ENCODE results near the gene SPTBN4. TPM values are rescaled to one million over a fixed set of nuclear protein-coding genes. Genes with fewer than 3 reads are reported as not detected.

The SPTBN4 gene
- total RNA-seq, 3 donors from 2014 or later = 1.3 to 1.6 (median 1.6) TPM

DNA sequence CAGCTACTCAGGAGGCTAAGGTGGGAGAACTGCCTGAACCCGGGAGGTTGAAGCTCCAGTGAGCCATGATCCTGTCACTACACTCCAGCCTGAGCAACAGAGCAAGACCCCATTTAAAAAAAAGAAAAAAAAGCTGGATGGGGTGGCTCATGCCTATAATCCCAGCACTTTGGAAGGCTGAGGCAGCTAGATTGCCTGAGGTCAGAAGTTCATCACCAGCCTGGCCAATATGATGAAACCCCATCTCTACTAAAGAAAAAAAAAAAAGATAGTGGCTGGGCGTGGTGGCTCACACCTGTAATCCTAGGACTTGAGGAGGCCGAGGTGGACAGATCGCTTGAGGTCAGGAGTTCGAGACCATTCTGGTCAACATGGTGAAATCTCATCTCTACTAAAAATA lies 149.4 kb downstream of the SPTBN4 start:
- no peak for DNase-seq (ENCODE audit: low spot score in 2 of 2)
- H3K36me3 ChIP-seq = no peaks in the 10 kb centered on the region
- peaks cover 0 to 3% of the 10 kb centered on the region in 2 donors for H3K4me1 ChIP-seq
- H3K4me3 ChIP-seq = no peak overlapping the region
- H3K27me3 ChIP-seq = no peaks in the 10 kb centered on the region
- no peaks in the 10 kb centered on the region for H3K9me3 ChIP-seq
- intact Hi-C loops (cut with DNase I; ENCODE audit: low total_unique reads) = no loop called here
- TF ChIP-seq POLR2AphosphoS5 (IDR thresholded peaks at IDR 0.05) (no peak), POLR2A (IDR thresholded peaks at IDR 0.05) (no peak)
- TF ChIP-seq, protein P1, sequence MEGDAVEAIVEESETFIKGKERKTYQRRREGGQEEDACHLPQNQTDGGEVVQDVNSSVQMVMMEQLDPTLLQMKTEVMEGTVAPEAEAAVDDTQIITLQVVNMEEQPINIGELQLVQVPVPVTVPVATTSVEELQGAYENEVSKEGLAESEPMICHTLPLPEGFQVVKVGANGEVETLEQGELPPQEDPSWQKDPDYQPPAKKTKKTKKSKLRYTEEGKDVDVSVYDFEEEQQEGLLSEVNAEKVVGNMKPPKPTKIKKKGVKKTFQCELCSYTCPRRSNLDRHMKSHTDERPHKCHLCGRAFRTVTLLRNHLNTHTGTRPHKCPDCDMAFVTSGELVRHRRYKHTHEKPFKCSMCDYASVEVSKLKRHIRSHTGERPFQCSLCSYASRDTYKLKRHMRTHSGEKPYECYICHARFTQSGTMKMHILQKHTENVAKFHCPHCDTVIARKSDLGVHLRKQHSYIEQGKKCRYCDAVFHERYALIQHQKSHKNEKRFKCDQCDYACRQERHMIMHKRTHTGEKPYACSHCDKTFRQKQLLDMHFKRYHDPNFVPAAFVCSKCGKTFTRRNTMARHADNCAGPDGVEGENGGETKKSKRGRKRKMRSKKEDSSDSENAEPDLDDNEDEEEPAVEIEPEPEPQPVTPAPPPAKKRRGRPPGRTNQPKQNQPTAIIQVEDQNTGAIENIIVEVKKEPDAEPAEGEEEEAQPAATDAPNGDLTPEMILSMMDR (IDR thresholded peaks at IDR 0.05) = no peak
- no peak overlapping the region for H3K27ac ChIP-seq

DNA sequence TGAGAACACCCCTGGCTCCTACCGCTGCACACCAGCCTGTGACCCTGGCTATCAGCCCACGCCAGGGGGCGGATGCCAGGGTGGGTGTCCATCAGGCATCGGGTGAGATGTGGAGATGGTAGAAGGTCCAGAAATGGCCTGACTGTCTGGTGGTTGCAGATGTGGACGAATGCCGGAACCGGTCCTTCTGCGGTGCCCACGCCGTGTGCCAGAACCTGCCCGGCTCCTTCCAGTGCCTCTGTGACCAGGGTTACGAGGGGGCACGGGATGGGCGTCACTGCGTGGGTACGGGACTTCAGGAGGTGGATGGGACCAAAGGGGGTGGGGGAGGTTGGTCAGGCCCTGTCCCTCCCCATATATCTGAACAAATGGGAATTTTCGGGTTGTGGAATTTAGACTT lies 150.1 kb downstream of the SPTBN4 start:
- H3K9me3 ChIP-seq = no peaks in the 10 kb centered on the region
- no peak for DNase-seq (ENCODE audit: low spot score in 2 of 2)
- no peaks in the 10 kb centered on the region for H3K27me3 ChIP-seq
- H3K27ac ChIP-seq = no peak overlapping the region
- intact Hi-C loops (cut with DNase I; ENCODE audit: low total_unique reads) = no loop called here
- TF ChIP-seq, protein P1 (IDR thresholded peaks at IDR 0.05) = no peak
- TF ChIP-seq POLR2AphosphoS5 (IDR thresholded peaks at IDR 0.05) = no peak
- no peak for TF ChIP-seq POLR2A (IDR thresholded peaks at IDR 0.05)
- H3K4me1 ChIP-seq = peaks cover 0 to 3% of the 10 kb centered on the region in 2 donors
- H3K4me3 ChIP-seq = no peak overlapping the region
- H3K36me3 ChIP-seq = no peaks in the 10 kb centered on the region

DNA sequence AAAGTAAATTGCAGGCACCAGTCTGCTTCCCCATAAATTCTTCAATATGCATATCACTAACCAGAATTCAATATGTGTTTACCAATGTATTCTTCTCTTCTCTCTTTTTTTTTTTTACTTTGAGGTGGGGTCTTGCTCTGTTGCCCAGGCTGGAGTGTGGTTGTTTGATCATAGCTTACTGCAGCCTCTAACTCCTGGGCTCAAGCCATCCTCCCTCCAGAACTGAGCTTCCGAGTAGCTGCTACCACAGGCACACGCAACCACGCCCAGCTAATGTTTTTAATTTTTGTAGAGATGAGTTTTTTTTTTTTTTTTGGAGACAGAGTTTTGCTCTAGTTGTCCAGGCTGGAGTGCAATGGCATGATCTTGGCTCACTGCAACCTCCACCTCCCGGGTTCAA lies 151.2 kb downstream of the SPTBN4 start:
- H3K27ac ChIP-seq = no peak overlapping the region
- H3K27me3 ChIP-seq = no peaks in the 10 kb centered on the region
- H3K4me3 ChIP-seq = no peak overlapping the region
- H3K9me3 ChIP-seq = no peaks in the 10 kb centered on the region
- no peak for TF ChIP-seq POLR2AphosphoS5 (IDR thresholded peaks at IDR 0.05)
- TF ChIP-seq POLR2A (IDR thresholded peaks at IDR 0.05) = no peak
- TF ChIP-seq, protein P1 (IDR thresholded peaks at IDR 0.05) = no peak
- DNase-seq (ENCODE audit: low spot score in 2 of 2) = no peak
- peaks cover 0 to 3% of the 10 kb centered on the region in 2 donors for H3K4me1 ChIP-seq
- intact Hi-C loops (cut with DNase I; ENCODE audit: low total_unique reads) = no loop called here
- no peaks in the 10 kb centered on the region for H3K36me3 ChIP-seq

DNA sequence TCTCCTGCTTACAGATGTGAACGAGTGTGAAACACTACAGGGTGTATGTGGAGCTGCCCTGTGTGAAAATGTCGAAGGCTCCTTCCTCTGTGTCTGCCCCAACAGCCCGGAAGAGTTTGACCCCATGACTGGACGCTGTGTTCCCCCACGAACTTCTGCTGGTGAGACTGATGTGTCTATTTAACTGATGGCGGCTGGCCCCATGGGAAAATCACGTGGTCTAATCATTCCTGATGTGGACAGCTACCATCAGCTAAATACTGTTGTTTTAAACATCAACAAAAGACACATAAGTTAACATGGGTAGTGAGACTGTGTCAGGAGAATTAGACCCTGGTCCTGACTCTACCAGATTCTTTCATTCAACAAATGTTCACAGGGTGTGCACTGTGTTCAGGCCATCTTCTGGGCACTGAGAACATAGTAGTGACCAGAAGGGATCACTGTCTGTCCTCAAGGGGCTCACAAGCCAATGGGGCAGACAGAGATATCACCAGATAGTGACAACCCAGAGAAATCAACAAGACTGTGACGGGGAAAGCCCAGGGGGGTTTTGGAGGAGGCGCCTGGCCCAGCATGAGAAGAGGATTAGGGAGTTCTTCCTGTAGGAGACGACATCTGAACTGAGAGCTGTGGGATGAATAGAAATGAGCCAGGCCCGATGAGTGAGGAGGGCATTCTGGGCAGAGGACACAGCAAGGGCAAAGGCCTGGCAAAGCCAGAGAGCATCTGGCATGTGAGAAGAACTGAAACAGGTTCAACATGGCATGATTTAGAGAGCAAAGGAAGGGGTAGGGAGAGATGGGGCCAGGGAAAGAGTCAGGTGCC lies 152.7 kb downstream of the SPTBN4 start:
- TF ChIP-seq POLR2AphosphoS5 (IDR thresholded peaks at IDR 0.05) = no peak
- no peak for TF ChIP-seq POLR2A (IDR thresholded peaks at IDR 0.05)
- TF ChIP-seq, protein P1 (IDR thresholded peaks at IDR 0.05) = no peak
- no peaks in the 10 kb centered on the region for H3K27me3 ChIP-seq
- intact Hi-C loops (cut with DNase I; ENCODE audit: low total_unique reads) = no loop called here
- H3K4me1 ChIP-seq = no peaks in the 10 kb centered on the region
- no peak for DNase-seq (ENCODE audit: low spot score in 2 of 2)
- no peak overlapping the region for H3K4me3 ChIP-seq
- no peaks in the 10 kb centered on the region for H3K9me3 ChIP-seq
- no peaks in the 10 kb centered on the region for H3K36me3 ChIP-seq
- H3K27ac ChIP-seq = no peak overlapping the region

DNA sequence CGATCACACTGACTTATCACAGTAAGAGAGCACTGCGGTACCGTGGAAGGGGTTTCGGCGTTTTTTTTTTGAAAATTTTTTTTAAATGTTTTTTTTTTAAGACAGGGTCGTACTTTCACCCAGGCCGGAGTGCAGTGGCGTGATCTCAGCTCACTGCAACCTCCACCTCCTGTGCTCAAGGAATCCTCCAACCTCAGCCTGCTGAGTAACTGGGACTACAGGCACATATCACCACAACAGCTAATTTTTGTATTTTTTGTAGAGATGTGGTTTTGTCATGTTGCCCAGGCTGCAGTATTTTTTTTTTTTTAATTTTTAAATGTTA lies 153.3 kb downstream of the SPTBN4 start:
- Histone ChIP-seq H3K36me3 (no peaks in the 10 kb centered on the region), H3K4me1 (no peaks in the 10 kb centered on the region), H3K27me3 (no peaks in the 10 kb centered on the region), H3K9me3 (no peaks in the 10 kb centered on the region), H3K27ac (no peak overlapping the region), H3K4me3 (no peak overlapping the region)
- TF ChIP-seq, protein P1 (IDR thresholded peaks at IDR 0.05) = no peak
- TF ChIP-seq POLR2AphosphoS5 (IDR thresholded peaks at IDR 0.05) = no peak
- TF ChIP-seq POLR2A (IDR thresholded peaks at IDR 0.05) = no peak
- intact Hi-C loops (cut with DNase I; ENCODE audit: low total_unique reads) = no loop called here
- no peak for DNase-seq (ENCODE audit: low spot score in 2 of 2)
